ENCODE results near the gene SLCO2A1. TPM values are rescaled to one million over a fixed set of nuclear protein-coding genes. Genes with fewer than 3 reads are reported as not detected.

Gene SLCO2A1
- total RNA-seq, 1 donor from 2014 or later = 0.07 TPM

DNA sequence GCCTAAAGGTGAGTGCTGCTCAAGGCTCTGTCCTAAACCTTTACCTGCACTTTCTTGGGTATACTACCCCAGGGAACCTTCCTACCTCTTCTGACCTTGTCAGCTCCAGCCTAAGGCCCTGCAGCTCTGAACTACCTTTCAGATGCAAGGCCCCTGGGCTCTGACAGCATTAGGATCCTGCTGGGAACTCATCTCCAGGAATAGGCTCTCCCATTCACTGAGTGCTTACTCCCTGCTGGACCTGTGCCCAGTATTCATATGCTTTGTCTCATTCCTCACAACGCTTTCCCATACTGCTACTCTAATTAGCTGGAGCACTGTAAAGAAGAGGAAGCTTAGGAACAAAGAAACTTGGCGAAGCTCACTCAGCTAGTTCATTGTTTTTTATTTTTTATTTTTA lies 80.3 kb downstream of the SLCO2A1 start:
- no peak for DNase-seq (ENCODE audit: low spot score)
- H3K4me1 Mint-ChIP-seq = no peaks in the 10 kb centered on the region
- Histone ChIP-seq H3K36me3 (no peaks in the 10 kb centered on the region), H3K4me3 (no peak overlapping the region), H3K9me3 (ENCODE audit: low read depth) (no peaks in the 10 kb centered on the region), H3K27ac (no peak overlapping the region), H3K27me3 (no peaks in the 10 kb centered on the region), H3F3A (ENCODE audit: low read depth) (no peaks in the 10 kb centered on the region), H3K9ac (no peak overlapping the region), H4K20me1 (ENCODE audit: low read depth) (no peaks in the 10 kb centered on the region), H2AFZ (replicated peaks) (no peak overlapping the region), H3K4me2 (no peak overlapping the region), H3K79me2 (ENCODE audit: low read depth) (no peaks in the 10 kb centered on the region), H3K4me1 (no peaks in the 10 kb centered on the region)
- H3K27ac Mint-ChIP-seq = no peak overlapping the region
- no peaks in the 10 kb centered on the region for H3K36me3 Mint-ChIP-seq
- H3K4me3 Mint-ChIP-seq = no peak overlapping the region
- H3K9me3 Mint-ChIP-seq = no peaks in the 10 kb centered on the region
- peaks cover 13% of the 10 kb centered on the region for H3K27me3 Mint-ChIP-seq (ENCODE audit: insufficient read depth, low read depth)
- TF ChIP-seq EZH2 (IDR thresholded peaks at IDR 0.05) (no peak), CTCF (IDR thresholded peaks at IDR 0.05) (no peak), EZH2phosphoT487 (IDR thresholded peaks at IDR 0.05) (no peak)

- Mint-ChIP-seq H3K27me3 (ENCODE audit: insufficient read depth, low read depth) (peaks cover 13% of the 10 kb centered on the region), H3K9me3 (no peaks in the 10 kb centered on the region), H3K36me3 (no peaks in the 10 kb centered on the region), H3K4me3 (no peak overlapping the region), H3K4me1 (no peaks in the 10 kb centered on the region), H3K27ac (no peak overlapping the region)
- H2AFZ ChIP-seq (replicated peaks) = no peak overlapping the region
- no peak overlapping the region for H3K4me3 ChIP-seq
- H3K27me3 ChIP-seq = no peaks in the 10 kb centered on the region
- H3K9ac ChIP-seq = no peak overlapping the region
- DNase-seq (ENCODE audit: low spot score) = no peak
- no peak overlapping the region for H3K27ac ChIP-seq
- H3K4me2 ChIP-seq = no peak overlapping the region
- H4K20me1 ChIP-seq (ENCODE audit: low read depth) = no peaks in the 10 kb centered on the region
- no peaks in the 10 kb centered on the region for H3K36me3 ChIP-seq
- H3K4me1 ChIP-seq = no peaks in the 10 kb centered on the region
- no peaks in the 10 kb centered on the region for H3F3A ChIP-seq (ENCODE audit: low read depth)
- no peaks in the 10 kb centered on the region for H3K79me2 ChIP-seq (ENCODE audit: low read depth)
- H3K9me3 ChIP-seq (ENCODE audit: low read depth) = no peaks in the 10 kb centered on the region
- no peak for TF ChIP-seq EZH2 (IDR thresholded peaks at IDR 0.05)
Measured at GRCh38 chr3:133948996-133949395, 80.7 kb downstream of the SLCO2A1 start.

DNA sequence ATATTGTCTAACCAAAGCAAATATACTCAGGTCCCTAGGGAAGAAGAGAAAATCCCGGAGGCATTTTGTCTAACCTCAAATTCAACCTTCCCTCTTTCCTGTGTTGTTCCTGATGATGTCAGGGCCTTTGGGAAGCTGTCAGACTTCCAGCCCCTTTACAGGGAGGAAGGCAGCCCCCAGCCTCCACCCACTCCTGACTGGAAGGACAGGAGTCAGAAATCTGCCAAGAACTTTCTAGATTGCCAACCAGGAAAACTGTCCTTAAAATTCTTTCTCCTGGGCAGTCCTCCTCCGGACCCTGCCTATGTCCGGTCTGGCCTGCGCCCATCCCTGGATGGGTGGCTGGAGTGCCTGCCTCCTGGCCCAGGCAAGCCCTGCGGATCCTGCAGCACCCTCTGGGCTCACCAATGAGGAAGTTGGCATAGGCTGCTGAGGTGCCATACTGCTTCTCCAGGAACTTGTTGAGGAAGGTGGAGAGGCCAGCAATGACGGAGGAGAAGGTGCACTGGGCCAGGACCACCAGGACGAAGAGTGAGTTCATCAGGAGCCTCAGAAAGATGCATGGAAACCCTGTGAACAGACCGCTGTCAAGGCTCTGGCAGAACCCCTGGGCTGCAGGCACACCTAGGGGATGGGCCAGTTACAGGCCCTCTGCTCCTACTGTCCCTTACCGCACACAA lies 81.5 kb downstream of the SLCO2A1 start:
- no peak overlapping the region for H3K4me3 ChIP-seq
- no peak overlapping the region for H3K4me2 ChIP-seq
- no peaks in the 10 kb centered on the region for H3F3A ChIP-seq (ENCODE audit: low read depth)
- no peaks in the 10 kb centered on the region for H3K27me3 ChIP-seq
- H3K79me2 ChIP-seq (ENCODE audit: low read depth) = no peaks in the 10 kb centered on the region
- H3K4me3 Mint-ChIP-seq = no peak overlapping the region
- H3K9ac ChIP-seq = no peak overlapping the region
- no peaks in the 10 kb centered on the region for H3K36me3 Mint-ChIP-seq
- H4K20me1 ChIP-seq (ENCODE audit: low read depth) = no peaks in the 10 kb centered on the region
- H3K4me1 Mint-ChIP-seq = no peaks in the 10 kb centered on the region
- H3K36me3 ChIP-seq = no peaks in the 10 kb centered on the region
- no peak for TF ChIP-seq CTCF (IDR thresholded peaks at IDR 0.05)
- no peak for TF ChIP-seq EZH2phosphoT487 (IDR thresholded peaks at IDR 0.05)
- TF ChIP-seq EZH2 (IDR thresholded peaks at IDR 0.05) = no peak
- no peaks in the 10 kb centered on the region for H3K4me1 ChIP-seq
- H3K9me3 ChIP-seq (ENCODE audit: low read depth) = no peaks in the 10 kb centered on the region
- H3K9me3 Mint-ChIP-seq = no peaks in the 10 kb centered on the region
- DNase-seq (ENCODE audit: low spot score) = no peak
- H3K27me3 Mint-ChIP-seq (ENCODE audit: insufficient read depth, low read depth) = peaks cover 13% of the 10 kb centered on the region
- H3K27ac ChIP-seq = no peak overlapping the region
- H3K27ac Mint-ChIP-seq = no peak overlapping the region
- no peak overlapping the region for H2AFZ ChIP-seq (replicated peaks)

- no peak for DNase-seq (ENCODE audit: low spot score)
- Mint-ChIP-seq H3K4me3 (no peak overlapping the region), H3K9me3 (no peaks in the 10 kb centered on the region), H3K27me3 (ENCODE audit: insufficient read depth, low read depth) (peaks cover 14% of the 10 kb centered on the region), H3K27ac (no peak overlapping the region), H3K4me1 (peaks cover 6% of the 10 kb centered on the region), H3K36me3 (no peaks in the 10 kb centered on the region)
- no peaks in the 10 kb centered on the region for H3K79me2 ChIP-seq (ENCODE audit: low read depth)
- no peaks in the 10 kb centered on the region for H4K20me1 ChIP-seq (ENCODE audit: low read depth)
- H3F3A ChIP-seq (ENCODE audit: low read depth) = no peaks in the 10 kb centered on the region
- no peaks in the 10 kb centered on the region for H3K9me3 ChIP-seq (ENCODE audit: low read depth)
- no peaks in the 10 kb centered on the region for H3K4me1 ChIP-seq
- H3K36me3 ChIP-seq = no peaks in the 10 kb centered on the region
- no peaks in the 10 kb centered on the region for H3K27me3 ChIP-seq
- no peak overlapping the region for H3K9ac ChIP-seq
- no peak overlapping the region for H3K4me3 ChIP-seq
- no peak overlapping the region for H2AFZ ChIP-seq (replicated peaks)
- TF ChIP-seq EZH2 (IDR thresholded peaks at IDR 0.05) (no peak), EZH2phosphoT487 (IDR thresholded peaks at IDR 0.05) (no peak), CTCF (IDR thresholded peaks at IDR 0.05) (no peak)
- no peak overlapping the region for H3K4me2 ChIP-seq
- H3K27ac ChIP-seq = no peak overlapping the region
Measured at GRCh38 chr3:133945381-133946095, 84.2 kb downstream of the SLCO2A1 start.

Data from neural progenitor cell (in vitro differentiated cells).